SU-DHL-6 (cell line): Measurements from ENCODE around the gene MLKL.
"Not testable (repeated sequence)": the region's sequence is repeated elsewhere in the genome, so short reads cannot be mapped to it uniquely, and the experiment has no call there.

Source experiments
- H2AFZ ChIP-seq: fragments of 200-600 bp; sonication (generic); 2 replicates; pipeline ENCODE4 v1.6.1; 2014; ENCODE audit warnings: low read depth, mild to moderate bottlenecking, moderate library complexity, mixed read lengths, antibody characterized with exemption, low read length; ENCODE audit not compliant: severe bottlenecking
- H3F3A ChIP-seq: fragments of 200-600 bp; shearing (Covaris generic); 2 replicates; pipeline ENCODE4 v1.6.0; 2016; ENCODE audit warnings: antibody characterized with exemption, mild to moderate bottlenecking; ENCODE audit not compliant: insufficient read depth
- H3K27ac ChIP-seq: fragments of 200-600 bp; sonication (generic); 2 replicates; pipeline ENCODE4 v1.5.1; 2016; ENCODE audit warnings: low read depth, mild to moderate bottlenecking, low read length, moderate library complexity, mixed read lengths
- H3K27me3 ChIP-seq: fragments of 200-600 bp; sonication (generic), shearing (Covaris generic); 2 replicates; pipeline ENCODE4 v1.6.0; 2014; ENCODE audit warnings: mild to moderate bottlenecking, low read length
- H3K36me3 ChIP-seq: fragments of 200-600 bp; sonication (generic); 2 replicates; pipeline ENCODE4 v1.6.1; 2014; ENCODE audit warnings: mild to moderate bottlenecking, low read length, mixed read lengths
- H3K4me2 ChIP-seq: fragments of 300-600, 200-600 bp; shearing (Covaris generic), sonication (generic); 2 replicates; pipeline ENCODE4 v1.6.0; 2014; ENCODE audit warnings: low read length, low read depth, mild to moderate bottlenecking; ENCODE audit not compliant: poor library complexity, severe bottlenecking
- H3K4me3 ChIP-seq: fragments of 200-600 bp; sonication (generic); 2 replicates; pipeline ENCODE4 v1.5.1; 2014; ENCODE audit warnings: antibody characterized with exemption, low read length, mild to moderate bottlenecking, mixed read lengths; ENCODE audit not compliant: insufficient read depth, poor library complexity, severe bottlenecking
- H3K79me2 ChIP-seq: fragments of 200-600 bp; sonication (generic); 2 replicates; pipeline ENCODE4 v1.6.1; 2014; ENCODE audit warnings: mild to moderate bottlenecking, low read length, moderate library complexity; ENCODE audit not compliant: insufficient read depth
- H3K9ac ChIP-seq: fragments of 200-600 bp; sonication (generic); 2 replicates; pipeline ENCODE4 v1.7.0; 2014; ENCODE audit warnings: mild to moderate bottlenecking, low read length
- H3K9me2 ChIP-seq: fragments of 200-600 bp; sonication (generic); replicated peaks from 2 replicates; pipeline ENCODE4 v1.6.1; 2014; ENCODE audit warnings: low read length; ENCODE audit not compliant: insufficient read depth
- H3K9me3 ChIP-seq: fragments of 200-600 bp; sonication (generic); 2 replicates; pipeline ENCODE4 v1.6.1; 2014; ENCODE audit warnings: low read length, mixed read lengths; ENCODE audit not compliant: insufficient read depth
- H4K20me1 ChIP-seq: fragments of 200-600 bp; sonication (generic); 2 replicates; pipeline ENCODE4 v1.6.1; 2014; ENCODE audit warnings: low read depth, mild to moderate bottlenecking, antibody characterized with exemption, low read length, moderate library complexity, mixed read lengths
- CTCF ChIP-seq: fragments of 200-600 bp; sonication (generic); IDR thresholded peaks from one replicate; pipeline ENCODE4 v1.5.1; 2017; ENCODE audit warnings: antibody characterized with exemption, mild to moderate bottlenecking, low read length, moderate library complexity; ENCODE audit not compliant: insufficient read depth, poor library complexity, severe bottlenecking
- EZH2phosphoT487 ChIP-seq: fragments of 200-600 bp; sonication (generic), shearing (Covaris generic); conservative IDR thresholded peaks from 2 replicates; pipeline ENCODE4 v1.6.1; 2018; ENCODE audit warnings: mild to moderate bottlenecking, antibody characterized with exemption, low read length, moderate library complexity, mixed read lengths

The MLKL gene

GRCh38 chr16:74657870-74658642, 42.6 kb downstream of the MLKL start:
- no peak overlapping the region for H3K9ac ChIP-seq
- peaks cover 6% of the 10 kb centered on the region; the same call in 1 of the 2 replicates for H3F3A ChIP-seq
- no peaks in the 10 kb centered on the region for H3K9me3 ChIP-seq
- H3K36me3 ChIP-seq: peaks cover 59% of the 10 kb centered on the region
- TF ChIP-seq CTCF (no peak), EZH2phosphoT487 (no peak)
- no peak overlapping the region for H3K4me2 ChIP-seq
- peaks cover 65% of the 10 kb centered on the region for H4K20me1 ChIP-seq
- H2AFZ ChIP-seq: no peak overlapping the region
- no peaks in the 10 kb centered on the region for H3K27me3 ChIP-seq
- no peaks in the 10 kb centered on the region for H3K9me2 ChIP-seq
- H3K4me3 ChIP-seq: no peak overlapping the region
- H3K27ac ChIP-seq: no peak overlapping the region
- peaks cover 98% of the 10 kb centered on the region for H3K79me2 ChIP-seq

- no peaks in the 10 kb centered on the region for H3K9me2 ChIP-seq
- no peak overlapping the region for H2AFZ ChIP-seq
- H4K20me1 ChIP-seq: peaks cover 53% of the 10 kb centered on the region
- no peaks in the 10 kb centered on the region for H3K27me3 ChIP-seq
- peaks cover 6% of the 10 kb centered on the region; the same call in 1 of the 2 replicates for H3F3A ChIP-seq
- no peaks in the 10 kb centered on the region for H3K9me3 ChIP-seq
- H3K36me3 ChIP-seq: peaks cover 54% of the 10 kb centered on the region
- H3K27ac ChIP-seq: no peak overlapping the region
- no peak overlapping the region for H3K4me3 ChIP-seq
- TF ChIP-seq EZH2phosphoT487 (no peak), CTCF (no peak)
- H3K4me2 ChIP-seq: no peak overlapping the region
- H3K9ac ChIP-seq: no peak overlapping the region
- H3K79me2 ChIP-seq: peaks cover 96% of the 10 kb centered on the region
Measured at GRCh38 chr16:74654536-74655050, 46.1 kb downstream of the MLKL start.

- peaks cover 85% of the 10 kb centered on the region for H3K79me2 ChIP-seq
- H3K4me3 ChIP-seq, H3K4me2 ChIP-seq, H3K9me2 ChIP-seq, H2AFZ ChIP-seq, H3K9ac ChIP-seq, H3K9me3 ChIP-seq, H3K27me3 ChIP-seq, H3K27ac ChIP-seq, H3F3A ChIP-seq: not testable (repeated sequence)
- peaks cover 49% of the 10 kb centered on the region for H3K36me3 ChIP-seq
- H4K20me1 ChIP-seq: peaks cover 40% of the 10 kb centered on the region
Measured at GRCh38 chr16:74652883-74653282, 47.8 kb downstream of the MLKL start.

GRCh38 chr16:74652249-74652648, 48.4 kb downstream of the MLKL start:
- H3F3A ChIP-seq: peaks cover 6% of the 10 kb centered on the region; the same call in 1 of the 2 replicates
- no peaks in the 10 kb centered on the region for H3K9me3 ChIP-seq
- no peak overlapping the region for H3K27ac ChIP-seq
- no peak for TF ChIP-seq CTCF
- TF ChIP-seq EZH2phosphoT487: no peak
- H3K9ac ChIP-seq: no peak overlapping the region
- H4K20me1 ChIP-seq: peaks cover 38% of the 10 kb centered on the region
- H2AFZ ChIP-seq: no peak overlapping the region
- H3K4me3 ChIP-seq: no peak overlapping the region
- no peaks in the 10 kb centered on the region for H3K9me2 ChIP-seq
- H3K36me3 ChIP-seq: peaks cover 46% of the 10 kb centered on the region
- H3K4me2 ChIP-seq: no peak overlapping the region
- H3K27me3 ChIP-seq: no peaks in the 10 kb centered on the region
- peaks cover 78% of the 10 kb centered on the region for H3K79me2 ChIP-seq
